Stimulated activated CD8-positive, alpha-beta memory T cell treated with anti-CD3 and anti-CD28 coated beads, Interleukin-4, amount 100 ng/mL, for 24 hours (primary cell): ENCODE measurements around the gene PLXNA2.

Experiments used
- DNase-seq: peaks from one replicate; pipeline ENCODE4 v3.0.0-alpha.2; 2020; ENCODE audit warnings: low read depth

The PLXNA2 gene

DNA sequence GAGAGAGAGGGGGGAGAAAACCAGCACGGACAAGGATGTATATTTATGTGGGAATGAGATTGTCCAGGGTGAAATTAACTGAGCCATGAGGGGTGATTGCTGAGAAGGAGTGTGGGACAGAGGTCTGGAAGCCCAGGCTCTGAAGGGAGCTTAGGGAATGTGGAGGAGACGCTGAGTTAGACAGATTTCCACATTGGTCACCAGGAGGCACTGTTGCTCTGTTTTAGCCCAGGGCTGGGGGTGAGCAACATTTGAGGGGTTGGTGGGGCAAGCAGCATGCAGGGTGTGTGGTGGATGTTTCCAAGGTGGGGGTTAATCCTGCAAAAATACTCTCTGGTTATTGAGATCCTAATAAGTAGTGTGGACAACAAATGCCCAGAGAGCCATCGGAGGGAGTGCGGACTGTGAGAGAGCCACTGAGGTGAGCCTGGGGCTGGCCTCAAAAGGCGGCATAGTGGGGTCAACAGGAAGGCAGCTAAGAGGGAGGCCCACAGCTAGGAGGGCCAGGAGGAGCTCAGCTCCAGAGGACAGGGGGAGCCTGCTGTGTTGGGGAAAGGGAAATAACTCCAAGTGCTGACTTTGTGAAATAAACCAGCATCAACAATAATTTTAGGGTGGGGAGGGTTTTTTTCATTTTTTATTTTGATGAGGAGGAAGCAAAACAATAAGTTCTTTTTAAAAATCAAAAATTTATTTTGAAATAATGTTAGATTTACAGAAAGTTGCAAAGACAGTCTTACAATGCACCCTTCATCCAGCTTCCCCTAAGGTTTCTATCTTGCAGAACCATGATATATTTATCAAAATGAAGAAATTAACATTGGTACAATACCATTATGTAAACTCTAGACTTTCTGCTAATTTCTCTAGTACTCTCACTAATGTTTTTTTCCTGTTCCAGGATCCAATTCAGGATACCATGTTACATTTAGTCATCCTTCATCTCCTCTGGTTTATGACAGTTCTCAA is 250.4 kb downstream of the PLXNA2 start:
- DNase-seq = no peak

GRCh38 chr1:207992677-207993236 is 251.4 kb downstream of the PLXNA2 start:
- DNase-seq = no peak

GRCh38 chr1:207991583-207992026 is 252.6 kb downstream of the PLXNA2 start:
- no peak for DNase-seq

GRCh38 chr1:207990876-207991582 is 253.2 kb downstream of the PLXNA2 start:
- DNase-seq = no peak

DNA sequence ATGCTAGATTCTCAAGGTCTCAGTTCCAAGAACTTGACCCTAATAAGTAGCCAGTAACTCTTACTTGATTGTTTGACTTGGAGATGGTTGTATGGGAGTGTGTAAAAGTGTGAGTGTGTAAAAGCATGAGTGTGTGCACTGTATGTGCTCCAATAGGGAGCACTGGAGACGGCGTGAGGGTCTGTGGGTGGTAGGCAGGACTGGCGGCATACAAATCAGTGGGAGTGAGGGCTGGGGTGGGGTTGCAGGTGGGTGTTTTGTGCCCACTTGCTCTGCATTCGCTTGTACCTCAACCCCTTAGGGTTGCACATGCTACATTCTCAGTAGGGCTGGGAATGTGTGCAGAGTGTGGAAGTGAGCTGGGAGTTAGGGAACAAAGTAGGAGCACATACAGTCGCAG is 253.7 kb downstream of the PLXNA2 start:
- DNase-seq = no peak

- no peak for DNase-seq
Measured at GRCh38 chr1:207988326-207989165, 255.6 kb downstream of the PLXNA2 start.

- DNase-seq = no peak
Measured at GRCh38 chr1:207987164-207987563, 257.0 kb downstream of the PLXNA2 start.

DNA sequence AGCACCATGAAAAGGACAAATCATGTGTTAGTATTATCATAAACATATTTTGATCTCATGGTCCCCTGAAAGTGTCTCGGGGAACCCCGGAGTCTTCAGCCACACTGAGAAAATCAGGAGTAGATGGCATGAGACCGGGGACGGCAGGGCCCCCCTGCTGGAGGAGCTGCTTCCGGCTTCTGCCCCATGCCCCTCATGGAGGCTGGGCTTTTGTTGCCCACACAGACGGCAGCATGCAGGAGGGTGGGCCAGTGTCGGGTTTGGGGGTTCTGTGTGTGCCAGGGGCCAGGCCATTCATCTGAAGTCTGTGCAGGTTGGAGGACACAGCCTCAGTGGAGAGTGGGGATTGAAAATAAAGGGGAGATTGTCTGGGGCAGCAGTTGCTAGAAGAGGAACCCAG is 258.2 kb downstream of the PLXNA2 start:
- DNase-seq = no peak

DNA sequence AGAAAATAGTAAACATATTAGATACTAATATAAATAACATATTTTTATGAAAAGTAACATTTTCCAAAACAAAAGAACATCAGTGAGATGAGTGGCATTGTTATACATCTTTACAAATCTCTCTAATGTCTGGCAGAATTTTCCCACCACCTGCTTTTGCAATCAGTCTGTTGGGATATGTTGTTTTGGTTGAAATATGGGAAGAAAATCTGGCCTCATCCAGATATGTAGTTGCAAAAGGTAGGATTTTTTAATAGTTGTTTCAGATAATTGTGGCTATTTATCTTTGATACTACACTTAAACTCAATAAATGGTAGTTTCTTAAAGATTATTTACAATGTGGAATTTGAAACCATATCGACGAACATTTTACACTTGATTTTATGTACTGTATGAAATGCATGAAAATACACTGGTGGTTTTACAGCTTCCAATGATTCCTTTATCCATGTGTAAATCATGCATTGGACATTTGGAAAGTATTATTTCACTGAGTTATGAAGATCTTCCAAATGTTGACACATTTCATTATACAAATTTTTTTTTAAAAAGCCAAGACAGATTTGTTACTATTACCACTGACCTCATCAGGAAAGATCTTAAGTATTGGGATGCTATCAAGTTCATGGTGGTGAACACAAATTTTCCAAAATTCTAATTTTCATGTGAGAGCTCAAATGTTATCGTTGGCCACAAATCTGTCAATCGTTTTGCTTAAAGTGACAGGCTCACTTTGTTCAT is 259.2 kb downstream of the PLXNA2 start:
- no peak for DNase-seq

GRCh38 chr1:207983044-207983635 is 261.0 kb downstream of the PLXNA2 start:
- DNase-seq = no peak

GRCh38 chr1:207981976-207982375 is 262.2 kb downstream of the PLXNA2 start:
- no peak for DNase-seq

- no peak for DNase-seq
Measured at GRCh38 chr1:207978441-207978840, 265.7 kb downstream of the PLXNA2 start.

DNA sequence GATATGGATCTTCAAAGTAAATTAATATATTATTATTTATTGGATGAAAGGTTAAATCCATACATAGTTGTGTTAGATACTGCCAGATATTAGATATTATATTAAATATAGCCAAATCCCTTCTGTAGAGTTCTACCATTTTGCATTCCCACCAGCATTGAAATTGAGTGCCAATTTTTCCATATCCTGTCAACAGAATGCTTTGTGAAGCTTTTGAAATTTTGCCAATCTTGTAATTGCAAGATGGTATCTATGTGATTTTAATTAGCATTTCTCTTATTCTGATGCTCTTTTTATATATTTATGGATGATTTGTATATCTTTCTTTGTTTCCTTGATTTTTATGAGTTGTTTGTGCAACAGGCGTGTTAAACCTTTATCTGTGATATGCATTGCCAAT is 266.3 kb downstream of the PLXNA2 start:
- DNase-seq = no peak

DNA sequence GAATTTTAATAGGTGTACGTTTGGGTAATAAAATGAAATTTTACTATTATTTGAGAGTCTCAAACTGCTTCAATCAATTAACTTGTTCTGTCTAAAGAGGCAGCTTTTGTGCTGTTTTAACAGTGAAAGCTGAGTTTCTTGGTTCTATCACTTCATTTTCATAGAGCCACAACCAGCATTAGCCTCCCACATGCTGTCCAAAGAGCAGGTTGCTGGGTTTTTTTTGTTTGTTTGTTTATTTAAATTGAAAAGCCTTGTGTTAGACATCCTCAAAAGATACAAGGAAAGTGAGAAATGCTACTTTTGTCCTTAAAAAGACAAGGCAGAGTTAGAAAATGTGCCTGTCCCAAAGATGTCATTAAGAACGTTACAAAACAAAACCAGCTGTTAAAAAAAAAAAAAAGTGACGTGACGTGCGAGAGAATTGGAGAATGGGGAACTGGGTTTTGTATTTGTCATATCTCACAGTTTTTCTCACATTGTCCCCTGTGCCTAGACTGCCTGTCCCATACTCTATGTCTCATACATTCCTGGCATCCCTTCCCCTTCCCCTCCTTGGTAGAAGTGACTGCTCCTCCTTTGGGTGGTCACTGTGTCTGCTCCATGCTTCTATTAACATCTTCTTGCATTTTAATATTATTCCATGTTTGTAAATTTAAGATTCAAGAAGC is 270.2 kb downstream of the PLXNA2 start:
- no peak for DNase-seq

GRCh38 chr1:207972337-207972736 is 271.8 kb downstream of the PLXNA2 start:
- no peak for DNase-seq
